Kidney (tissue), 14 donors: ENCODE measurements around the gene CBX2. TPM values are rescaled to one million over a fixed set of nuclear protein-coding genes. Genes with fewer than 3 reads are reported as not detected.

Experiments
- DNase-seq, 5 donors: peaks; one replicate each; pipeline ENCODE4 v3.0.0-alpha.2; 2013 to 2020
- FAIRE-seq: peaks from 2 replicates; lab custom pipeline; 2012; peaks lifted over from hg19 to GRCh38; lab: Jason Lieb, UNC
- H3K27ac ChIP-seq, 2 donors: one replicate each; pipeline ENCODE4 v1.7.0; 2013; ENCODE audit warnings: low read depth in 2 of 2, low read length in 2 of 2, inconsistent platforms in 1 of 2
- H3K27me3 ChIP-seq: one replicate; pipeline ENCODE4 v1.7.1; 2013; ENCODE audit warnings: low read length, inconsistent platforms; ENCODE audit not compliant: control insufficient read depth, insufficient read depth
- H3K36me3 ChIP-seq, 3 donors: one replicate each; pipeline versions ENCODE4 v1.7.0 to v1.7.1; 2013; ENCODE audit warnings: low read length in 3 of 3, control low read depth in 1 of 3, inconsistent platforms in 1 of 3; ENCODE audit not compliant: insufficient read depth in 3 of 3, control insufficient read depth in 2 of 3
- H3K4me1 ChIP-seq, 3 donors: one replicate each; pipeline versions ENCODE4 v1.7.0 to v1.7.1; 2013; ENCODE audit warnings: low read length in 3 of 3, inconsistent platforms in 1 of 3, low read depth in 1 of 3; ENCODE audit not compliant: control insufficient read depth in 2 of 3, insufficient read depth in 2 of 3
- H3K4me3 ChIP-seq, 3 donors: one replicate each; pipeline versions ENCODE4 v1.7.0 to v1.8.1; 2013; ENCODE audit warnings: low read length in 3 of 3, control low read depth in 1 of 3, inconsistent platforms in 1 of 3
- H3K9ac ChIP-seq, 3 donors: one replicate each; pipeline versions ENCODE4 v1.7.0 to v1.7.1; 2013; ENCODE audit warnings: low read length in 3 of 3, control low read depth in 1 of 3, inconsistent platforms in 1 of 3
- H3K9me3 ChIP-seq, 3 donors: one replicate each; pipeline versions ENCODE4 v1.7.0 to v1.7.1; 2013; ENCODE audit warnings: low read length in 3 of 3, control low read depth in 1 of 3, inconsistent platforms in 1 of 3; ENCODE audit not compliant: control insufficient read depth in 2 of 3, insufficient read depth in 1 of 3
- CTCF ChIP-seq: IDR thresholded peaks from 3 replicates; pipeline ENCODE4 v1.5.1; 2012; ENCODE audit warnings: mild to moderate bottlenecking, moderate library complexity, borderline replicate concordance; ENCODE audit not compliant: insufficient read depth; ENCODE audit errors: extremely low read depth
- intact Hi-C: fragments of 100-400 bp; cut with DNase I; formaldehyde crosslinking; loops from one replicate; pipeline ENCODE4 v1.11.1; 2022
- polyA plus RNA-seq: library from polyadenylated mRNA; stranded (reverse); fragments of 350-450 nt; fragmentation: Illumina TruSeq; extraction: RNeasy Lipid Tissue Mini Kit (QIAGEN cat#74804); gene quantifications from one replicate; pipeline ENCODE4 v1.2.3, GENCODE V29; 2014; ENCODE audit warnings: low read depth, low replicate concordance; ENCODE audit not compliant: insufficient read depth
- total RNA-seq: library from RNA; stranded (reverse); fragmentation: NEBNext Ultra II Directional; extraction: Animal tissue kit (Norgen Biotek cat#: 25700); gene quantifications from one replicate; pipeline ENCODE4 v1.2.1, GENCODE V29; 2021
- donor health status: control.
- donor health status: control.
- donor health status: control.
- donor health status: control.
- donor health status: control.
- donor health status: DM: yes; HTN: yes; CAD: no.
- donor health status: Normal renal cell carcinoma (clear cell type).

The CBX2 gene
- total and polyA plus RNA-seq, 2 donors from 2014 or later: 2.2 to 3.5 TPM

DNA sequence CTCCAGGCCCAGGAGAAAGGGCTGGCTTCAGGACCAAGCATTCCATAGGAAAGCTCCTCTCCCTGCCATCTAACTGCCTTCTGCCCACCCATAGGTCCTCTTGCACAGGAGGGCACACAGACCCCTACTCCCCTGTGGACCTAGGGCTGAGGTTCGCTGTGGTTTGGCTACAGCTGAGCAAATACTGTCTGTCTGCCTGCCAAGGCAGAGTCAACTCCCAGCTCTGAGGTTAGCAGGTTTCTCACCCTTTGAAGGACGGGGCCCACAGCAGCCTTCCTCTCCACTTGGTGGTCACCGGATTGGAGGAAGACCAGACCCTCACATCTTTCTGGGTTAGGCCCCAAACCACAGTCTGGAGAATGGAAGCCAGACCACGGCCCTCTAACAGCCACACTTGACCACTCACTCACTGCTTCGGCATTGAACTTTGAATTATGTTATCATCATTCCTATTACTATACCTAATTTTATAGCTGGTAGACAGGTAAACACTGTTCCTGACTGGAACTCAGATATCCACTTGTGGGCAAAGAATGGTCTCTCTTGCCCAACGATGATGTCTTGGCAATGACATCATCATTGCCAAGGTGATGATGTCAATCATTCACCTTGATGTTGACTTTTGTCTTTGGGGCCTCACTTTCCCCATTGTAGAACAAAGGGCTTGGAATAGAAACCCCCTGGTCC lies 47.1 kb downstream of the CBX2 start:
- Histone ChIP-seq H3K27me3 (peaks cover 2% of the 10 kb centered on the region), H3K9ac (no peak overlapping the region), H3K36me3 (no peaks in the 10 kb centered on the region), H3K4me3 (no peak overlapping the region), H3K4me1 (peaks cover 0 to 3% (median 0%) of the 10 kb centered on the region in 3 donors), H3K9me3 (no peaks in the 10 kb centered on the region), H3K27ac (no peak overlapping the region)
- intact Hi-C loops: no loop called here
- DNase-seq (no peak), FAIRE-seq (no peak)
- TF ChIP-seq CTCF: no peak

- Histone ChIP-seq H3K9me3 (no peaks in the 10 kb centered on the region), H3K36me3 (no peaks in the 10 kb centered on the region), H3K4me1 (peaks cover 0 to 3% (median 0%) of the 10 kb centered on the region in 3 donors), H3K4me3 (no peak overlapping the region), H3K9ac (no peak overlapping the region), H3K27me3 (peaks cover 2% of the 10 kb centered on the region), H3K27ac (no peak overlapping the region)
- no peak for TF ChIP-seq CTCF
- DNase-seq: no peak
- intact Hi-C loops: no loop called here
- FAIRE-seq: no peak
Measured at GRCh38 chr17:79825580-79825921, 47.6 kb downstream of the CBX2 start.

DNA sequence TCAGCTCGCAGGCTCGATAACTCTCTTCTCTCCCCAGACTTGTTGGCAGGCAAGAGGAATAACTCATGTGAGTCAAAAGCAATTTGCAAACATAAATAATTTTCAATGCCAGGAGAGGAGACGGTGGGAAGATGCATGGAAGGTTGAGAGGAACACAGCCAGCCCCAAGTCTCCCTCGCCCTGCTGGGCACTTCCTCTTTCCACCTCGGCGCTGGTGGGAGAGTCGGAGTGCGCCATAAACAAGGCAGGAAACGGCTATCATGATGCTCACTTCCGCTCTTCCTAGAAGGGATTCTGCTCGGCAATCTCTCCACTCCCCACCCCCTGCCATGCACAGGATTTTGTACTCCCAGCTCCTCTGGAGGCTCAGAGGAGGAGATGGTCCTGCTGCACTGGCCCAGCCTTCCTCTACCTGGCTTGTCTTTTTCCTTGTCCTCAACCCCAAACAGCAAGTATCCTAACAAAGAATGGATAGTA lies 48.3 kb downstream of the CBX2 start:
- TF ChIP-seq CTCF: no peak
- no peak for FAIRE-seq
- Histone ChIP-seq H3K4me1 (peaks cover 0 to 3% (median under 1%) of the 10 kb centered on the region in 3 donors), H3K27me3 (peaks cover 2% of the 10 kb centered on the region), H3K36me3 (no peaks in the 10 kb centered on the region), H3K4me3 (no peak overlapping the region), H3K27ac (no peak overlapping the region), H3K9ac (no peak overlapping the region), H3K9me3 (no peaks in the 10 kb centered on the region)
- DNase-seq: peak in 3 of 5 donors; percentile 27 to 70 (median 37)
- intact Hi-C loops: no loop called here
